ENCODE results near the gene TCEA2. TPM values are rescaled to one million over a fixed set of nuclear protein-coding genes. Genes with fewer than 3 reads are reported as not detected.

The TCEA2 gene
- total RNA-seq, 8 experiments from 2014 or later = 22.4 to 70.3 (median 37.1) TPM

DNA sequence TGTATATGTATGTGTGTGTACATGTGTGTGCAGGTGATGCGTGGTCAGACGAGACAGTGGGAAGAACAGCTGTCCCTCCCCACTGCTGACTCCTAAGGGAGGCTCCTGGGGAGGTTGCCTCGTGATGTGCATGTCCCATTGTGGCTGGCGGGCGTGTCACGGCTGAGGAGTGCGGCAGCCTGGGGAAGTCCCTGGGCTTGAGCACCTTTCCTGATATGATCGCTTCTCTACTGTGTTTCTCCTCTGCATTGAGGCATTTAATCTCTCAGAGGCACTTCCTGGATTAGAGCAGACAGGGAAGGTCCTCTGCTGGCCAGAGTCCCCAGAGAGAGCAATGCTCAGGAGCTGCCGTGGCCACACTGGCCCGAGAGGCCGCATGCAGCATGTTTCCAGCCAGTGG, 32.9 kb downstream of the TCEA2 start:
- 0 to 100% (median 87%) methylated on average over 1 to 8 of the region's 11 CpGs; no CpG with 5 or more reads in 3 of the 10 experiments for WGBS, 10 experiments
- in situ Hi-C loops (cut with MboI; ENCODE audit: low pct_unique_long_range_greater_than_20kb in 2 of 9, low sequenced_read_pairs in 9 of 9, unreplicated experiment in 9 of 9) = no loop called here
- no peak for ATAC-seq (replicated peaks in 6 of 8)
- H3K27ac ChIP-seq = no peak overlapping the region
- peaks cover 21% of the 10 kb centered on the region in 2 donors for H3K4me1 ChIP-seq (replicated peaks in 1 of 2)
- H3K4me3 ChIP-seq = no peak overlapping the region

- in situ Hi-C loops (cut with MboI; ENCODE audit: low pct_unique_long_range_greater_than_20kb in 2 of 9, low sequenced_read_pairs in 9 of 9, unreplicated experiment in 9 of 9) = no loop called here
- ATAC-seq (replicated peaks in 6 of 8) = no peak
- Histone ChIP-seq H3K4me1 (replicated peaks in 1 of 2) (peaks cover 17% of the 10 kb centered on the region in 2 donors), H3K4me3 (no peak overlapping the region), H3K27ac (no peak overlapping the region)
- WGBS, 10 experiments = 34 to 100% (median 100%) methylated on average over 1 to 5 of the region's 6 CpGs; no CpG with 5 or more reads in 1 of the 10 experiments
Measured at GRCh38 chr20:64096535-64096934, 33.5 kb downstream of the TCEA2 start.

DNA sequence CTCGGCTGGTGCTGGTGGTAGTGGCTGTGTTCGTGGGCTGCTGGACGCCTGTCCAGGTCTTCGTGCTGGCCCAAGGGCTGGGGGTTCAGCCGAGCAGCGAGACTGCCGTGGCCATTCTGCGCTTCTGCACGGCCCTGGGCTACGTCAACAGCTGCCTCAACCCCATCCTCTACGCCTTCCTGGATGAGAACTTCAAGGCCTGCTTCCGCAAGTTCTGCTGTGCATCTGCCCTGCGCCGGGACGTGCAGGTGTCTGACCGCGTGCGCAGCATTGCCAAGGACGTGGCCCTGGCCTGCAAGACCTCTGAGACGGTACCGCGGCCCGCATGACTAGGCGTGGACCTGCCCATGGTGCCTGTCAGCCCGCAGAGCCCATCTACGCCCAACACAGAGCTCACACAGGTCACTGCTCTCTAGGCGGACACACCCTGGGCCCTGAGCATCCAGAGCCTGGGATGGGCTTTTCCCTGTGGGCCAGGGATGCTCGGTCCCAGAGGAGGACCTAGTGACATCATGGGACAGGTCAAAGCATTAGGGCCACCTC, 35.5 kb downstream of the TCEA2 start:
- ATAC-seq (replicated peaks in 6 of 8) = no peak
- in situ Hi-C loops (cut with MboI; ENCODE audit: low pct_unique_long_range_greater_than_20kb in 2 of 9, low sequenced_read_pairs in 9 of 9, unreplicated experiment in 9 of 9) = no loop called here
- Histone ChIP-seq H3K4me1 (replicated peaks in 1 of 2) (peaks cover 5 to 9% of the 10 kb centered on the region in 2 donors), H3K27ac (no peak overlapping the region), H3K4me3 (no peak overlapping the region)
- WGBS, 10 experiments = 40 to 93% (median 80%) methylated on average over 1 to 3 of the region's 28 CpGs; no CpG with 5 or more reads in 7 of the 10 experiments

- H3K4me3 ChIP-seq = no peak overlapping the region
- peaks cover 7 to 13% of the 10 kb centered on the region in 2 donors for H3K4me1 ChIP-seq (replicated peaks in 1 of 2)
- no peak overlapping the region for H3K27ac ChIP-seq
- no peak for ATAC-seq (replicated peaks in 6 of 8)
- in situ Hi-C loops (cut with MboI; ENCODE audit: low pct_unique_long_range_greater_than_20kb in 2 of 9, low sequenced_read_pairs in 9 of 9, unreplicated experiment in 9 of 9) = no loop called here
- 53 to 100% (median 60%) methylated on average over 1 to 2 of the region's 21 CpGs; no CpG with 5 or more reads in 5 of the 10 experiments for WGBS, 10 experiments
Measured at GRCh38 chr20:64099086-64099786, 36.2 kb downstream of the TCEA2 start.

GRCh38 chr20:64099880-64100565, 37.0 kb downstream of the TCEA2 start:
- in situ Hi-C loops (cut with MboI; ENCODE audit: low pct_unique_long_range_greater_than_20kb in 2 of 9, low sequenced_read_pairs in 9 of 9, unreplicated experiment in 9 of 9) = no loop called here
- 0 to 85% (median 40%) methylated on average over 2 to 6 of the region's 14 CpGs; no CpG with 5 or more reads in 3 of the 10 experiments for WGBS, 10 experiments
- ATAC-seq (replicated peaks in 6 of 8) = peak in 1 of 8 experiments; percentile 8
- no peak overlapping the region for H3K27ac ChIP-seq
- no peak overlapping the region for H3K4me3 ChIP-seq
- peaks cover 7 to 13% of the 10 kb centered on the region in 2 donors for H3K4me1 ChIP-seq (replicated peaks in 1 of 2)

DNA sequence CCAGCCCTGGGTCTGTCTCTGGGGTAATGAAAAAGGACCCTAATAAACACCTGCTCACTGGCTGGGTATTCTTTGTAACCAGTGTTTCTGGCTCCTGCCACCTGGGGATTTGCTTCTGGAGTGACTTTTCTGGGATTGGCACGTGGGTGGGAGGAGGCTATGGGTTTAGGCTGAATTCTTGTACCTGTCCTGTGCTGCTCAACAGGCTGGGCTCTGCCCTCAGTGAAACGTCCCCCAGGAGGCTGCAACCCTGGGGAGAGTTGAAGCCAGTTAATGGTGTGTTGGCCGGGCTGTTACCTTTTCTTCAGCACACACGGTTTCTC, 37.5 kb downstream of the TCEA2 start:
- no peak overlapping the region for H3K4me3 ChIP-seq
- WGBS, 10 experiments = 20 to 80% (median 53%) methylated on average over 1 to 3 of the region's 4 CpGs; no CpG with 5 or more reads in 3 of the 10 experiments
- H3K27ac ChIP-seq = no peak overlapping the region
- ATAC-seq (replicated peaks in 6 of 8) = no peak
- in situ Hi-C loops (cut with MboI; ENCODE audit: low pct_unique_long_range_greater_than_20kb in 2 of 9, low sequenced_read_pairs in 9 of 9, unreplicated experiment in 9 of 9) = no loop called here
- peaks cover 7 to 13% of the 10 kb centered on the region in 2 donors for H3K4me1 ChIP-seq (replicated peaks in 1 of 2)

- no peak for ATAC-seq (replicated peaks in 6 of 8)
- H3K4me3 ChIP-seq = no peak overlapping the region
- 39 to 100% (median 83%) methylated on average over 1 to 7 of the region's 9 CpGs; no CpG with 5 or more reads in 3 of the 10 experiments for WGBS, 10 experiments
- H3K4me1 ChIP-seq (replicated peaks in 1 of 2) = peaks cover 7 to 13% of the 10 kb centered on the region in 2 donors
- in situ Hi-C loops (cut with MboI; ENCODE audit: low pct_unique_long_range_greater_than_20kb in 2 of 9, low sequenced_read_pairs in 9 of 9, unreplicated experiment in 9 of 9) = no loop called here
- H3K27ac ChIP-seq = no peak overlapping the region
Measured at GRCh38 chr20:64100946-64101688, 38.1 kb downstream of the TCEA2 start.

- in situ Hi-C loops (cut with MboI; ENCODE audit: low pct_unique_long_range_greater_than_20kb in 2 of 9, low sequenced_read_pairs in 9 of 9, unreplicated experiment in 9 of 9) = no loop called here
- WGBS, 10 experiments = no CpG with 5 or more reads among the region's 64 CpGs
- Histone ChIP-seq H3K27ac (peak overlapping the region in 1 of 2 donors; percentile 72), H3K4me3 (peak overlapping the region; percentile 19 to 37 (median 28)), H3K4me1 (replicated peaks in 1 of 2) (peaks cover 7 to 13% of the 10 kb centered on the region in 2 donors)
- peak; percentile 23 to 93 (median 85) for ATAC-seq (replicated peaks in 6 of 8)
Measured at GRCh38 chr20:64101731-64102621, 39.0 kb downstream of the TCEA2 start.

DNA sequence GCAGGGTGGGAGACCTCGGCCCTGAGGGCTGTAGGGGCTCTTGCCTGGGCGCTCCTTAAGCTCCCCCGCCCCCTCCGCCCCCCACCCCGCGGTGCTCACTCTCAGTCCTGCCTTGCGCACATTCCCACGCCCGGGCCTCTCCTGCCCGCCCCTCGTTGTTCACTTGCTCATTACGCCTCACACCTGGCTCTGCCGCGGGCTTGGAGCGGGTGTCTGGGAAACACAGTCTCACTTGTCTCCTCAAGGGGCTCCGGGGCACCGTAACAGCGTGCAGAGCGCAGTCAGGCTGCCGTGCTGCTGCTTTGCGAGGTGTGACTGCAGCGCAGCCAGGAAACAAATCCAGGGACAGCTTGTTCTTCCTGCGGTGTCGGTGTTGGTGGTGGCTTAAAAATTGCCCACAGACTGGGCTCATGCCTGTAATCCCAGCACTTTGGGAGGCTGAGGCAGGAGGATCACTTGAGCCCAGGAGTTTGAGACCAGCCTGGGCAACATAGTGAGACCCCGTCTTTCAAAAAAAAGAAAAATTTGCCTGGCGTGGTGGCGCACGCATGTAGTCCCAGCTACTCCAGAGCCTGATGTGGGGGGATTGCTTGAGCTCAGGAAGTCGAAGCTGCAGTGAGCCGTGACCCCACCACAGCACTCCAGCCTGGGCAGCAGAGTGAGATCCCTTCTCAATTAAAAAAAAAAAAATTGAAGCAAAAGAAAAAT, 39.8 kb downstream of the TCEA2 start:
- peaks cover 15 to 21% of the 10 kb centered on the region in 2 donors for H3K4me1 ChIP-seq (replicated peaks in 1 of 2)
- ATAC-seq (replicated peaks in 6 of 8) = peak in 6 of 8 experiments; percentile 36 to 76 (median 70)
- in situ Hi-C loops (cut with MboI; ENCODE audit: low pct_unique_long_range_greater_than_20kb in 2 of 9, low sequenced_read_pairs in 9 of 9, unreplicated experiment in 9 of 9) = no loop called here
- 38 to 69% (median 60%) methylated on average over 2 to 7 of the region's 30 CpGs; no CpG with 5 or more reads in 6 of the 10 experiments for WGBS, 10 experiments
- H3K4me3 ChIP-seq = peak overlapping the region; percentile 19 to 37 (median 28)
- H3K27ac ChIP-seq = peak overlapping the region in 1 of 2 donors; percentile 72

- Histone ChIP-seq H3K27ac (no peak overlapping the region), H3K4me3 (no peak overlapping the region), H3K4me1 (replicated peaks in 1 of 2) (peaks cover 19 to 21% of the 10 kb centered on the region in 2 donors)
- WGBS, 10 experiments = 33 to 100% (median 68%) methylated on average over 3 to 6 of the region's 20 CpGs; no CpG with 5 or more reads in 5 of the 10 experiments
- ATAC-seq (replicated peaks in 6 of 8) = no peak
- in situ Hi-C loops (cut with MboI; ENCODE audit: low pct_unique_long_range_greater_than_20kb in 2 of 9, low sequenced_read_pairs in 9 of 9, unreplicated experiment in 9 of 9) = no loop called here
Measured at GRCh38 chr20:64103871-64104666, 41.1 kb downstream of the TCEA2 start.
